GM23338 (cell line): ENCODE measurements around the gene AK2. TPM values are rescaled to one million over a fixed set of nuclear protein-coding genes. Genes with fewer than 3 reads are reported as not detected.
"Not testable (repeated sequence)": the region's sequence is repeated elsewhere in the genome, so short reads cannot be mapped to it uniquely, and the experiment has no call there.

ENCODE experiments used
- ATAC-seq: fragments of 200-7000 bp; cut with Tn5 transposase; 3 replicates; pipeline ENCODE4 v1.9.1; 2020
- DNase-seq: peaks from one replicate; pipeline ENCODE4 v3.0.0-alpha.2; 2015; ENCODE audit warnings: low spot score
- H2AFZ ChIP-seq: fragments of 200-600 bp; sonication (generic); 2 replicates; pipeline ENCODE4 v1.8.0; 2016; ENCODE audit warnings: antibody characterized with exemption, mild to moderate bottlenecking, moderate library complexity
- H3F3A ChIP-seq: fragments of 200-600 bp; sonication (generic); replicated peaks from 2 replicates; pipeline ENCODE4 v1.8.0; 2017; ENCODE audit warnings: antibody characterized with exemption, mixed run types, low read depth
- H3K27ac ChIP-seq: fragments of 200-600 bp; sonication (generic); 2 replicates; pipeline ENCODE4 v1.6.1; 2016; ENCODE audit warnings: low read depth
- H3K27me3 ChIP-seq: fragments of 200-600 bp; sonication (generic); 2 replicates; pipeline ENCODE4 v1.8.0; 2016; ENCODE audit warnings: mild to moderate bottlenecking, mixed run types, moderate library complexity; ENCODE audit not compliant: insufficient read depth
- H3K36me3 ChIP-seq: fragments of 200-600 bp; sonication (generic); 2 replicates; pipeline ENCODE4 v1.8.0; 2016; ENCODE audit warnings: mild to moderate bottlenecking; ENCODE audit not compliant: insufficient read depth
- H3K4me1 ChIP-seq: fragments of 200-600 bp; sonication (generic); 2 replicates; pipeline ENCODE4 v1.8.0; 2016; ENCODE audit warnings: mild to moderate bottlenecking, moderate library complexity; ENCODE audit not compliant: insufficient read depth
- H3K4me2 ChIP-seq: fragments of 200-600 bp; sonication (generic); 2 replicates; pipeline ENCODE4 v1.7.1; 2017; ENCODE audit warnings: mixed run types
- H3K4me3 ChIP-seq: fragments of 200-600 bp; sonication (generic); 2 replicates; pipeline ENCODE4 v1.6.1; 2016; ENCODE audit warnings: mixed run types
- H3K79me2 ChIP-seq: fragments of 200-600 bp; sonication (generic); replicated peaks from 2 replicates; pipeline ENCODE4 v1.8.0; 2017; ENCODE audit warnings: mild to moderate bottlenecking; ENCODE audit not compliant: insufficient read depth
- H3K9me2 ChIP-seq: fragments of 200-600 bp; sonication (generic); 2 replicates; pipeline ENCODE4 v1.8.0; 2017; ENCODE audit not compliant: insufficient read depth
- H4K20me1 ChIP-seq: fragments of 200-600 bp; sonication (generic); replicated peaks from 2 replicates; pipeline ENCODE4 v1.8.0; 2017; ENCODE audit warnings: mild to moderate bottlenecking; ENCODE audit not compliant: insufficient read depth
- H3K27ac Mint-ChIP-seq: 2 replicates; pipeline ENCODE4 v1.8.0; 2020; ENCODE audit warnings: inconsistent platforms, mild to moderate bottlenecking, moderate library complexity, mixed read lengths
- H3K27me3 Mint-ChIP-seq: 3 replicates; pipeline ENCODE4 v1.8.0; 2022; ENCODE audit warnings: low read depth, mild to moderate bottlenecking, moderate library complexity, mixed read lengths, inconsistent platforms; ENCODE audit not compliant: insufficient read depth, poor library complexity
- H3K36me3 Mint-ChIP-seq: 3 replicates; pipeline ENCODE4 v1.8.0; 2021; ENCODE audit warnings: low read depth, mild to moderate bottlenecking, inconsistent platforms, moderate library complexity, mixed read lengths
- H3K4me1 Mint-ChIP-seq: 3 replicates; pipeline ENCODE4 v1.8.0; 2020; ENCODE audit warnings: mild to moderate bottlenecking, inconsistent platforms, mixed read lengths
- H3K4me3 Mint-ChIP-seq: 3 replicates; pipeline ENCODE4 v1.8.0; 2021; ENCODE audit warnings: moderate library complexity, mild to moderate bottlenecking, inconsistent platforms, mixed read lengths
- H3K9me3 Mint-ChIP-seq: 3 replicates; pipeline ENCODE4 v1.8.0; 2020; ENCODE audit warnings: moderate library complexity, mild to moderate bottlenecking, inconsistent platforms, mixed read lengths
- CTCF ChIP-seq, 2 experiments: fragments of 200-600 bp in 1 of 2; sonication (generic) in 1 of 2; conservative IDR thresholded peaks; 2 replicates each; pipeline versions ENCODE4 v1.5.1 to v1.6.1; 2016 to 2017; ENCODE audit warnings: antibody characterized with exemption in 2 of 2, low read depth in 2 of 2, mild to moderate bottlenecking in 2 of 2, moderate library complexity in 1 of 2
- EZH2 ChIP-seq: fragments of 200-600 bp; sonication (generic); IDR thresholded peaks from one replicate; pipeline ENCODE4 v1.8.0; 2017; ENCODE audit warnings: antibody characterized with exemption, mild to moderate bottlenecking, low read depth; ENCODE audit not compliant: unreplicated experiment
- JUNB ChIP-seq: IDR thresholded peaks from one replicate; pipeline ENCODE4 v1.6.1; 2016; ENCODE audit warnings: antibody characterized with exemption; ENCODE audit not compliant: unreplicated experiment
- NANOG ChIP-seq: IDR thresholded peaks from 2 replicates; pipeline ENCODE4 v1.6.1; 2016; ENCODE audit warnings: antibody characterized with exemption, borderline replicate concordance
- POLR2AphosphoS5 ChIP-seq: IDR thresholded peaks from 2 replicates; pipeline ENCODE4 v1.6.1; 2016; ENCODE audit warnings: antibody characterized with exemption, low read depth
- REST ChIP-seq: IDR thresholded peaks from one replicate; pipeline ENCODE4 v1.6.1; 2018; ENCODE audit warnings: antibody characterized with exemption; ENCODE audit not compliant: unreplicated experiment
- ZNF114 ChIP-seq: fragments of 250-450 bp; sonication (Bioruptor Pico); IDR thresholded peaks from 2 replicates; pipeline ENCODE4 v1.5.0; 2020; ENCODE audit warnings: mild to moderate bottlenecking, moderate library complexity
- ZNF331 ChIP-seq: fragments of 250-450 bp; sonication (Bioruptor Pico); IDR thresholded peaks from 2 replicates; pipeline ENCODE4 v1.5.0; 2020; ENCODE audit warnings: low read depth, mild to moderate bottlenecking, moderate library complexity
- polyA plus RNA-seq: library from polyadenylated mRNA; unstranded; fragments of >200 nt; fragmentation: Nextera tagmentation; extraction: Ambion mirVana; gene quantifications from 2 replicates; pipeline ENCODE4 v1.2.1, GENCODE V29; 2016
- total RNA-seq: library from RNA; depleted of rRNA; stranded (reverse); fragments of >200 nt; shearing (Covaris generic); gene quantifications from 2 replicates; pipeline ENCODE4 v1.2.3, GENCODE V29; 2014

AK2 gene
- total and polyA plus RNA-seq, 2 experiments from 2014 or later: 125 to 142 TPM

- TF ChIP-seq CTCF (conservative IDR thresholded peaks at IDR 0.05; ENCODE audit: low read depth in 2 of 2) (no peak), NANOG (no peak), POLR2AphosphoS5 (no peak), ZNF331 (CRISPR knock-in tag) (no peak), EZH2 (no peak), REST (no peak)
Observed at GRCh38 chr1:33047839-33048305, 11.2 kb upstream of the AK2 start (continued).

GRCh38 chr1:33047290-33047689 is 10.6 kb upstream of the AK2 start:
- H3K4me2 ChIP-seq: no peak overlapping the region
- H3K27me3 ChIP-seq: no peaks in the 10 kb centered on the region
- no peak for TF ChIP-seq ZNF114 (CRISPR knock-in tag)
- no peak for TF ChIP-seq ZNF331 (CRISPR knock-in tag)
- no peak for TF ChIP-seq CTCF (conservative IDR thresholded peaks at IDR 0.05; ENCODE audit: low read depth in 2 of 2)
- TF ChIP-seq JUNB: no peak
- no peak for TF ChIP-seq REST
- no peaks in the 10 kb centered on the region for H3K79me2 ChIP-seq
- H3K27ac ChIP-seq: no peak overlapping the region
- H3F3A ChIP-seq: no peaks in the 10 kb centered on the region
- ATAC-seq (no peak), DNase-seq (no peak)
- H3K9me3 Mint-ChIP-seq: peaks cover 11% of the 10 kb centered on the region
- H3K36me3 ChIP-seq: no peaks in the 10 kb centered on the region
- peaks cover 12% of the 10 kb centered on the region; the same call in 2 of the 3 replicates for H3K4me1 Mint-ChIP-seq
- H4K20me1 ChIP-seq: no peaks in the 10 kb centered on the region
- H2AFZ ChIP-seq: no peak overlapping the region
- peaks cover 3% of the 10 kb centered on the region; the same call in 1 of the 2 replicates for H3K4me1 ChIP-seq
- H3K27ac Mint-ChIP-seq: no peak overlapping the region
- no peaks in the 10 kb centered on the region for H3K27me3 Mint-ChIP-seq
- peaks cover 7% of the 10 kb centered on the region for H3K36me3 Mint-ChIP-seq
- no peak overlapping the region for H3K4me3 Mint-ChIP-seq
- H3K9me2 ChIP-seq: 0 out of 2 replicates have a peak, but pooled peaks cover 5% of the 10 kb centered on the region
- no peak overlapping the region for H3K4me3 ChIP-seq

- H3K27ac Mint-ChIP-seq, H3K79me2 ChIP-seq, H3K36me3 ChIP-seq, H3K27me3 ChIP-seq, H3K4me2 ChIP-seq, H3K4me3 ChIP-seq, H3K4me1 ChIP-seq, H3F3A ChIP-seq, H3K4me3 Mint-ChIP-seq, H3K27ac ChIP-seq, ATAC-seq, H3K36me3 Mint-ChIP-seq, H3K9me2 ChIP-seq, H4K20me1 ChIP-seq, DNase-seq, H3K27me3 Mint-ChIP-seq: not testable (repeated sequence)
- peaks cover 11% of the 10 kb centered on the region for H3K9me3 Mint-ChIP-seq
- peak overlapping the region; percentile 86 for H2AFZ ChIP-seq
- peaks cover 12% of the 10 kb centered on the region; the same call in 2 of the 3 replicates for H3K4me1 Mint-ChIP-seq
Observed at GRCh38 chr1:33046234-33046633, 9.6 kb upstream of the AK2 start.
